SK-N-MC (cell line): ENCODE data around the gene HBS1L.

Experiments used
- EZH2 ChIP-seq: fragments of 200-600 bp; sonication (generic); IDR thresholded peaks from one replicate; pipeline ENCODE4 v1.6.1; 2017; ENCODE audit warnings: antibody characterized with exemption
- POLR2AphosphoS5 ChIP-seq: IDR thresholded peaks from 2 replicates; pipeline ENCODE4 v1.6.1; 2012; ENCODE audit warnings: mild to moderate bottlenecking, low read depth, low read length, borderline replicate concordance

DNA sequence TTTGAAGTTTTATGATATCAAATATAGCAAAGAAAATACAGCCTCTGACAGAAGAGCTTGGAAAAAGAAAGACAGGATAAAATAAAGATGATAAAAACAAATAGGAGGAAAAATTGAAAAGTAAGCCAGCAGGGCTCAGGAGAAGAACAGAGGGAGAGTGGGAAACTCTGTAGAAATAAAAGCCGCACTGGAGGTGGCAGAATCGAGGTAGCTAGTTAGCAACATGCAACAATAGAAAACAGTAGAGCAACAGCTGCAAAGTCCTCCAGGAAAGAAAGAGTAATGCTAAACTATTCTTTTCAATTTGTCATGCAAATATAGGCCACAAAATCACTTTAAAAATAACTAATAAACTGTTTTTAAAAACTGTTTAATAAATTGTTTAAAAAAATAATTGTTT lies 28.8 kb downstream of the HBS1L start:
- TF ChIP-seq POLR2AphosphoS5 (no peak), EZH2 (no peak)
